ENCODE data around the gene IQGAP3. TPM values are rescaled to one million over a fixed set of nuclear protein-coding genes. Genes with fewer than 3 reads are reported as not detected.
"Not testable (repeated sequence)": the region's sequence is repeated elsewhere in the genome, so short reads cannot be mapped to it uniquely, and the experiment has no call there.

IQGAP3 gene
- total RNA-seq, 1 experiment from 2014 or later: 48.3 TPM

- BruUV-seq (replicated peaks): no TSS peak
- CTCF ChIA-PET: interaction anchor here (0.5 to 3.2 kb wide), 56 partner anchors 8 to 812 kb away, joined by 3 to 38 read pairs (median 5); partner anchors contain the start of genes MEF2D, NAXE and TTC24
- H3K27ac Mint-ChIP-seq (ENCODE audit: low read depth, unreplicated experiment): no peak overlapping the region
- peaks cover 5% of the 10 kb centered on the region for H3K36me3 Mint-ChIP-seq (ENCODE audit: insufficient read depth, unreplicated experiment)
- TF ChIP-seq, protein P1, sequence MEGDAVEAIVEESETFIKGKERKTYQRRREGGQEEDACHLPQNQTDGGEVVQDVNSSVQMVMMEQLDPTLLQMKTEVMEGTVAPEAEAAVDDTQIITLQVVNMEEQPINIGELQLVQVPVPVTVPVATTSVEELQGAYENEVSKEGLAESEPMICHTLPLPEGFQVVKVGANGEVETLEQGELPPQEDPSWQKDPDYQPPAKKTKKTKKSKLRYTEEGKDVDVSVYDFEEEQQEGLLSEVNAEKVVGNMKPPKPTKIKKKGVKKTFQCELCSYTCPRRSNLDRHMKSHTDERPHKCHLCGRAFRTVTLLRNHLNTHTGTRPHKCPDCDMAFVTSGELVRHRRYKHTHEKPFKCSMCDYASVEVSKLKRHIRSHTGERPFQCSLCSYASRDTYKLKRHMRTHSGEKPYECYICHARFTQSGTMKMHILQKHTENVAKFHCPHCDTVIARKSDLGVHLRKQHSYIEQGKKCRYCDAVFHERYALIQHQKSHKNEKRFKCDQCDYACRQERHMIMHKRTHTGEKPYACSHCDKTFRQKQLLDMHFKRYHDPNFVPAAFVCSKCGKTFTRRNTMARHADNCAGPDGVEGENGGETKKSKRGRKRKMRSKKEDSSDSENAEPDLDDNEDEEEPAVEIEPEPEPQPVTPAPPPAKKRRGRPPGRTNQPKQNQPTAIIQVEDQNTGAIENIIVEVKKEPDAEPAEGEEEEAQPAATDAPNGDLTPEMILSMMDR (IDR thresholded peaks at IDR 0.05; ENCODE audit: unreplicated experiment): peak; percentile 67
- DNase-seq (ENCODE audit: unreplicated experiment): peak; percentile 71
- no peaks in the 10 kb centered on the region for H3K9me3 Mint-ChIP-seq (ENCODE audit: unreplicated experiment)
- H3K27me3 Mint-ChIP-seq (ENCODE audit: insufficient read depth, unreplicated experiment): peaks cover 26% of the 10 kb centered on the region
- intact Hi-C loops (cut with micrococcal nuclease): loop anchor here (1.0 to 10.0 kb wide), 4 partner anchors 25 to 224 kb away; partner anchors contain the start of gene MEF2D
- H3K4me3 Mint-ChIP-seq (ENCODE audit: unreplicated experiment): no peak overlapping the region
- POLR2A ChIA-PET: interaction anchor here (1.2 to 1.8 kb wide), 4 partner anchors 17 to 151 kb away, joined by 3 to 10 read pairs (median 6); partner anchors contain the start of genes MEF2D and NAXE
- H3K4me1 Mint-ChIP-seq (ENCODE audit: insufficient read depth, unreplicated experiment): no peaks in the 10 kb centered on the region
These were observed 36.6 kb upstream of the IQGAP3 start for GRCh38 chr1:156608981-156609380.

- TF ChIP-seq, protein P1 (IDR thresholded peaks at IDR 0.05; ENCODE audit: unreplicated experiment): peak; percentile 89
- Mint-ChIP-seq H3K27me3 (ENCODE audit: insufficient read depth, unreplicated experiment) (peaks cover 24% of the 10 kb centered on the region), H3K36me3 (ENCODE audit: insufficient read depth, unreplicated experiment) (peaks cover 5% of the 10 kb centered on the region), H3K27ac (ENCODE audit: low read depth, unreplicated experiment) (no peak overlapping the region), H3K4me1 (ENCODE audit: insufficient read depth, unreplicated experiment) (no peaks in the 10 kb centered on the region), H3K9me3 (ENCODE audit: unreplicated experiment) (no peaks in the 10 kb centered on the region), H3K4me3 (ENCODE audit: unreplicated experiment) (no peak overlapping the region)
- POLR2A ChIA-PET: interaction anchor here (0.6 to 1.8 kb wide), 6 partner anchors 9 to 151 kb away, joined by 3 to 10 read pairs (median 4); partner anchors contain the start of genes MEF2D and NAXE
- DNase-seq (ENCODE audit: unreplicated experiment): peak; percentile 87
- intact Hi-C loops (cut with micrococcal nuclease): loop anchor here (1.0 to 10.0 kb wide), 4 partner anchors 24 to 223 kb away; partner anchors contain the start of gene MEF2D
- CTCF ChIA-PET: interaction anchor here (0.6 to 3.2 kb wide), 52 partner anchors 9 to 255 kb away, joined by 3 to 38 read pairs (median 5); partner anchors contain the start of genes MEF2D, NAXE and TTC24
- no TSS peak for BruUV-seq (replicated peaks)
These were observed 35.8 kb upstream of the IQGAP3 start for GRCh38 chr1:156608036-156608674.

DNA sequence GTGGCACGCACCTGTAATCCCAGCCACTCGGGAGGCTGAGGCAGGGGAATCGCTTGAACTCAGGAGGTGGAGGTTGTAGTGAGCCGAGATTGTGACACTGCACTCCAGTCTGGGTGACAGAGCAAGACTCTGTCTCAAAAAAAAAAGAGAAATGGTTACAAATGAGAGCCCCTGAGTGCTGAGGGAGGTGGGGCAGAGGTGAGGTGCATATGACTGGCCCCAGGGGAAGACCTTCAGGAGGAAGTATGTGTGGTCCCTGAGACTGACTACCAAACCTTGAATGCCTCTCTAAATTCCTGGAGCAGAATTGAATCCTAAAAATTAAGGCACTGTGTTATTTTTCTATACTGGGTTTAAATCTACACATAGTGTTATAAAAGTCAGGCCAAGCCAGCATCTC lies 35.0 kb upstream of the IQGAP3 start:
- CTCF ChIA-PET; H3K36me3 Mint-ChIP-seq (ENCODE audit: insufficient read depth, unreplicated experiment); BruUV-seq (replicated peaks); H3K27ac Mint-ChIP-seq (ENCODE audit: low read depth, unreplicated experiment); H3K4me3 Mint-ChIP-seq (ENCODE audit: unreplicated experiment); H3K4me1 Mint-ChIP-seq (ENCODE audit: insufficient read depth, unreplicated experiment); POLR2A ChIA-PET; DNase-seq (ENCODE audit: unreplicated experiment); H3K9me3 Mint-ChIP-seq (ENCODE audit: unreplicated experiment): not testable (repeated sequence)
- peaks cover 16% of the 10 kb centered on the region for H3K27me3 Mint-ChIP-seq (ENCODE audit: insufficient read depth, unreplicated experiment)
- intact Hi-C loops (cut with micrococcal nuclease): loop anchor here (10.0 kb wide), 1 partner anchor 103 kb away; the partner anchor contains the start of gene MEF2D

- BruUV-seq (replicated peaks): no TSS peak
- Mint-ChIP-seq H3K9me3 (ENCODE audit: unreplicated experiment) (no peaks in the 10 kb centered on the region), H3K27me3 (ENCODE audit: insufficient read depth, unreplicated experiment) (no peaks in the 10 kb centered on the region), H3K27ac (ENCODE audit: low read depth, unreplicated experiment) (peak overlapping the region; percentile 31), H3K4me1 (ENCODE audit: insufficient read depth, unreplicated experiment) (peaks cover 18% of the 10 kb centered on the region), H3K36me3 (ENCODE audit: insufficient read depth, unreplicated experiment) (peaks cover 35% of the 10 kb centered on the region), H3K4me3 (ENCODE audit: unreplicated experiment) (peak overlapping the region; percentile 86)
- TF ChIP-seq, protein P1 (IDR thresholded peaks at IDR 0.05; ENCODE audit: unreplicated experiment): peak; percentile 31
- POLR2A ChIA-PET: interaction anchor here (0.6 to 7.0 kb wide), 10 partner anchors 11 to 509 kb away, joined by 3 to 134 read pairs (median 9); partner anchors contain the start of genes MEF2D and NAXE
- intact Hi-C loops (cut with micrococcal nuclease): loop anchor here (10.0 kb wide), 1 partner anchor 98 kb away; the partner anchor contains the start of gene MEF2D
- DNase-seq (ENCODE audit: unreplicated experiment): peak; percentile 63
- CTCF ChIA-PET: interaction anchor here (0.6 to 8.3 kb wide), 20 partner anchors 9 to 366 kb away, joined by 3 to 64 read pairs (median 4); partner anchors contain the start of gene NAXE
These were observed 30.2 kb upstream of the IQGAP3 start for GRCh38 chr1:156602557-156602993.

Data from MCF 10A (cell line).